SU-DHL-6 (cell line): ENCODE results near the gene ZFP36.

Experiments used
- H2AFZ ChIP-seq: fragments of 200-600 bp; sonication (generic); 2 replicates; pipeline ENCODE4 v1.6.1; 2014; ENCODE audit warnings: low read depth, mild to moderate bottlenecking, moderate library complexity, mixed read lengths, antibody characterized with exemption, low read length; ENCODE audit not compliant: severe bottlenecking
- H3F3A ChIP-seq: fragments of 200-600 bp; shearing (Covaris generic); 2 replicates; pipeline ENCODE4 v1.6.0; 2016; ENCODE audit warnings: antibody characterized with exemption, mild to moderate bottlenecking; ENCODE audit not compliant: insufficient read depth
- H3K27ac ChIP-seq: fragments of 200-600 bp; sonication (generic); 2 replicates; pipeline ENCODE4 v1.5.1; 2016; ENCODE audit warnings: low read depth, mild to moderate bottlenecking, low read length, moderate library complexity, mixed read lengths
- H3K27me3 ChIP-seq: fragments of 200-600 bp; sonication (generic), shearing (Covaris generic); 2 replicates; pipeline ENCODE4 v1.6.0; 2014; ENCODE audit warnings: mild to moderate bottlenecking, low read length
- H3K36me3 ChIP-seq: fragments of 200-600 bp; sonication (generic); 2 replicates; pipeline ENCODE4 v1.6.1; 2014; ENCODE audit warnings: mild to moderate bottlenecking, low read length, mixed read lengths
- H3K4me2 ChIP-seq: fragments of 300-600, 200-600 bp; shearing (Covaris generic), sonication (generic); 2 replicates; pipeline ENCODE4 v1.6.0; 2014; ENCODE audit warnings: low read length, low read depth, mild to moderate bottlenecking; ENCODE audit not compliant: poor library complexity, severe bottlenecking
- H3K4me3 ChIP-seq: fragments of 200-600 bp; sonication (generic); 2 replicates; pipeline ENCODE4 v1.5.1; 2014; ENCODE audit warnings: antibody characterized with exemption, low read length, mild to moderate bottlenecking, mixed read lengths; ENCODE audit not compliant: insufficient read depth, poor library complexity, severe bottlenecking
- H3K79me2 ChIP-seq: fragments of 200-600 bp; sonication (generic); 2 replicates; pipeline ENCODE4 v1.6.1; 2014; ENCODE audit warnings: mild to moderate bottlenecking, low read length, moderate library complexity; ENCODE audit not compliant: insufficient read depth
- H3K9ac ChIP-seq: fragments of 200-600 bp; sonication (generic); 2 replicates; pipeline ENCODE4 v1.7.0; 2014; ENCODE audit warnings: mild to moderate bottlenecking, low read length
- H3K9me2 ChIP-seq: fragments of 200-600 bp; sonication (generic); replicated peaks from 2 replicates; pipeline ENCODE4 v1.6.1; 2014; ENCODE audit warnings: low read length; ENCODE audit not compliant: insufficient read depth
- H3K9me3 ChIP-seq: fragments of 200-600 bp; sonication (generic); 2 replicates; pipeline ENCODE4 v1.6.1; 2014; ENCODE audit warnings: low read length, mixed read lengths; ENCODE audit not compliant: insufficient read depth
- H4K20me1 ChIP-seq: fragments of 200-600 bp; sonication (generic); 2 replicates; pipeline ENCODE4 v1.6.1; 2014; ENCODE audit warnings: low read depth, mild to moderate bottlenecking, antibody characterized with exemption, low read length, moderate library complexity, mixed read lengths
- CTCF ChIP-seq: fragments of 200-600 bp; sonication (generic); IDR thresholded peaks from one replicate; pipeline ENCODE4 v1.5.1; 2017; ENCODE audit warnings: antibody characterized with exemption, mild to moderate bottlenecking, low read length, moderate library complexity; ENCODE audit not compliant: insufficient read depth, poor library complexity, severe bottlenecking
- EZH2phosphoT487 ChIP-seq: fragments of 200-600 bp; sonication (generic), shearing (Covaris generic); conservative IDR thresholded peaks from 2 replicates; pipeline ENCODE4 v1.6.1; 2018; ENCODE audit warnings: mild to moderate bottlenecking, antibody characterized with exemption, low read length, moderate library complexity, mixed read lengths

The ZFP36 gene

GRCh38 chr19:39398297-39398864 lies 8.3 kb upstream of the ZFP36 start:
- no peak overlapping the region for H2AFZ ChIP-seq
- no peak overlapping the region for H3K4me2 ChIP-seq
- H4K20me1 ChIP-seq: no peaks in the 10 kb centered on the region
- no peaks in the 10 kb centered on the region for H3K79me2 ChIP-seq
- no peaks in the 10 kb centered on the region for H3K9me3 ChIP-seq
- H3K27me3 ChIP-seq: no peaks in the 10 kb centered on the region
- H3F3A ChIP-seq: peaks cover 14% of the 10 kb centered on the region; the same call in 1 of the 2 replicates
- H3K9me2 ChIP-seq: no peaks in the 10 kb centered on the region
- TF ChIP-seq CTCF (no peak), EZH2phosphoT487 (no peak)
- no peaks in the 10 kb centered on the region; the same call in 1 of the 2 replicates for H3K36me3 ChIP-seq
- no peak overlapping the region for H3K4me3 ChIP-seq
- H3K27ac ChIP-seq: peak overlapping the region; percentile 51; the same call in 1 of the 2 replicates
- H3K9ac ChIP-seq: peak overlapping the region; percentile 44

GRCh38 chr19:39399668-39400050 lies 7.0 kb upstream of the ZFP36 start:
- no peak overlapping the region for H3K9ac ChIP-seq
- no peak overlapping the region for H3K4me2 ChIP-seq
- no peaks in the 10 kb centered on the region for H3K9me2 ChIP-seq
- H4K20me1 ChIP-seq: no peaks in the 10 kb centered on the region
- H2AFZ ChIP-seq: no peak overlapping the region
- H3K9me3 ChIP-seq: no peaks in the 10 kb centered on the region
- H3F3A ChIP-seq: peaks cover 14% of the 10 kb centered on the region; the same call in 1 of the 2 replicates
- H3K4me3 ChIP-seq: no peak overlapping the region
- H3K27ac ChIP-seq: no peak overlapping the region
- H3K36me3 ChIP-seq: no peaks in the 10 kb centered on the region; the same call in 1 of the 2 replicates
- no peaks in the 10 kb centered on the region for H3K79me2 ChIP-seq
- no peaks in the 10 kb centered on the region for H3K27me3 ChIP-seq
- TF ChIP-seq EZH2phosphoT487 (no peak), CTCF (no peak)

GRCh38 chr19:39400061-39400460 lies 6.6 kb upstream of the ZFP36 start:
- peaks cover 18% of the 10 kb centered on the region for H3F3A ChIP-seq
- no peaks in the 10 kb centered on the region for H4K20me1 ChIP-seq
- TF ChIP-seq CTCF: no peak
- no peak for TF ChIP-seq EZH2phosphoT487
- H3K79me2 ChIP-seq: no peaks in the 10 kb centered on the region
- H3K4me3 ChIP-seq: no peak overlapping the region
- no peaks in the 10 kb centered on the region for H3K9me3 ChIP-seq
- H3K4me2 ChIP-seq: no peak overlapping the region
- no peak overlapping the region for H2AFZ ChIP-seq
- H3K27ac ChIP-seq: no peak overlapping the region; the same call in 1 of the 2 replicates
- H3K9me2 ChIP-seq: no peaks in the 10 kb centered on the region
- no peaks in the 10 kb centered on the region; the same call in 1 of the 2 replicates for H3K36me3 ChIP-seq
- H3K27me3 ChIP-seq: no peaks in the 10 kb centered on the region
- H3K9ac ChIP-seq: no peak overlapping the region
